Measurements from ENCODE around the gene ZNF776. TPM values are rescaled to one million over a fixed set of nuclear protein-coding genes. Genes with fewer than 3 reads are reported as not detected.

The ZNF776 gene
- total RNA-seq, 2 donors from 2014 or later: 7.9 to 11.8 TPM

GRCh38 chr19:57800696-57801095 is 54.1 kb downstream of the ZNF776 start:
- no peaks in the 10 kb centered on the region for H3K9me3 Mint-ChIP-seq

GRCh38 chr19:57802269-57802668 is 55.7 kb downstream of the ZNF776 start:
- Mint-ChIP-seq H3K4me3 (no peak overlapping the region), H3K27ac (no peak overlapping the region), H3K36me3 (ENCODE audit: low read depth) (peaks cover 40% of the 10 kb centered on the region), H3K27me3 (no peaks in the 10 kb centered on the region), H3K4me1 (peaks cover 7% of the 10 kb centered on the region), H3K9me3 (no peaks in the 10 kb centered on the region)
- no peak for ATAC-seq (replicated peaks)

More at GRCh38 chr19:57800696-57801095, 54.1 kb downstream of the ZNF776 start:
- H3K4me3 Mint-ChIP-seq: no peak overlapping the region
- peaks cover 43% of the 10 kb centered on the region for H3K36me3 Mint-ChIP-seq (ENCODE audit: low read depth)
- peaks cover 7% of the 10 kb centered on the region for H3K4me1 Mint-ChIP-seq
- H3K27me3 Mint-ChIP-seq: no peaks in the 10 kb centered on the region
- no peak for ATAC-seq (replicated peaks)
- H3K27ac Mint-ChIP-seq: no peak overlapping the region

- no peaks in the 10 kb centered on the region for H3K9me3 Mint-ChIP-seq
- no peak for ATAC-seq (replicated peaks)
- peaks cover 49% of the 10 kb centered on the region for H3K36me3 Mint-ChIP-seq (ENCODE audit: low read depth)
Observed at GRCh38 chr19:57803265-57803593, 56.6 kb downstream of the ZNF776 start.

GRCh38 chr19:57803594-57804325 is 57.1 kb downstream of the ZNF776 start:
- peak overlapping the region; percentile 32 for H3K4me3 Mint-ChIP-seq
- H3K36me3 Mint-ChIP-seq (ENCODE audit: low read depth): peaks cover 55% of the 10 kb centered on the region
- no peaks in the 10 kb centered on the region for H3K27me3 Mint-ChIP-seq
- no peak for ATAC-seq (replicated peaks)
- no peaks in the 10 kb centered on the region for H3K9me3 Mint-ChIP-seq
- H3K4me1 Mint-ChIP-seq: peaks cover 7% of the 10 kb centered on the region
- peak overlapping the region; percentile 35 for H3K27ac Mint-ChIP-seq

More at GRCh38 chr19:57803265-57803593, 56.6 kb downstream of the ZNF776 start:
- H3K27ac Mint-ChIP-seq: peak overlapping the region; percentile 35
- peaks cover 7% of the 10 kb centered on the region for H3K4me1 Mint-ChIP-seq
- H3K4me3 Mint-ChIP-seq: no peak overlapping the region
- H3K27me3 Mint-ChIP-seq: no peaks in the 10 kb centered on the region

- H3K27me3 Mint-ChIP-seq: no peaks in the 10 kb centered on the region
- H3K36me3 Mint-ChIP-seq (ENCODE audit: low read depth): peaks cover 69% of the 10 kb centered on the region
- H3K4me1 Mint-ChIP-seq: peaks cover 13% of the 10 kb centered on the region
- no peak overlapping the region for H3K27ac Mint-ChIP-seq
- H3K4me3 Mint-ChIP-seq: no peak overlapping the region
- ATAC-seq (replicated peaks): no peak
- H3K9me3 Mint-ChIP-seq: no peaks in the 10 kb centered on the region
Observed at GRCh38 chr19:57807541-57807940, 60.9 kb downstream of the ZNF776 start.

Other genes with a start within 250 kb of the ZNF776 start
- 1 to 10 TPM; 3.8 to 6.2 TPM for gene ZNF773, start 246.9 kb upstream of the ZNF776 start, total RNA-seq
- 1 to 10 TPM; 3.2 to 4.9 TPM for gene ZNF549, start 219.5 kb upstream of the ZNF776 start, total RNA-seq
- gene ZNF550, start 187.0 kb upstream of the ZNF776 start, total RNA-seq: 1 to 10 TPM; 8.9 to 10.0 TPM
- 1 to 10 TPM; 2.2 to 2.4 TPM for gene ZNF416, start 167.9 kb upstream of the ZNF776 start, total RNA-seq
- gene ZIK1, start 162.7 kb upstream of the ZNF776 start, total RNA-seq: 1 to 10 TPM; 2.5 to 3.2 TPM
- gene ZNF530, start 146.9 kb upstream of the ZNF776 start, total RNA-seq: 1 to 10 TPM; 6.0 to 9.9 TPM
- 10 to 100 TPM in 1 of 2 donors, 1 to 10 TPM in 1; 5.7 to 11.2 TPM for gene ZNF134, start 132.6 kb upstream of the ZNF776 start, total RNA-seq
- gene ZNF211, start 113.6 kb upstream of the ZNF776 start, total RNA-seq: 10 to 100 TPM in 1 of 2 donors, 1 to 10 TPM in 1; 8.4 to 14.0 TPM
- gene ZSCAN4, start 77.9 kb upstream of the ZNF776 start, total RNA-seq: not detected
- gene ZNF551, start 64.8 kb upstream of the ZNF776 start, total RNA-seq: 10 to 100 TPM in 1 of 2 donors, 1 to 10 TPM in 1; 7.1 to 10.8 TPM
- gene ZNF154, start 37.6 kb upstream of the ZNF776 start, total RNA-seq: 1 to 10 TPM in 1 of 2 donors, under 1 TPM in 1; 0.35 to 5.6 TPM
- 10 to 100 TPM in 1 of 2 donors, 1 to 10 TPM in 1; 5.9 to 11.5 TPM for gene ZNF671, start 19.2 kb upstream of the ZNF776 start, total RNA-seq
- 10 to 100 TPM; 16.0 to 21.0 TPM for gene ZNF586, start 22.9 kb downstream of the ZNF776 start, total RNA-seq
- 1 to 10 TPM; 6.0 to 7.5 TPM for gene ZNF552, start 68.1 kb downstream of the ZNF776 start, total RNA-seq
- gene ZNF587B, start 83.5 kb downstream of the ZNF776 start, total RNA-seq: 10 to 100 TPM; 16.8 to 20.6 TPM
- gene ZNF587, start 103.0 kb downstream of the ZNF776 start, total RNA-seq: 10 to 100 TPM; 33.7 to 37.3 TPM
- gene ZNF814, start 142.2 kb downstream of the ZNF776 start, total RNA-seq: 10 to 100 TPM; 16.2 to 21.5 TPM
- 10 to 100 TPM; 15.4 to 26.3 TPM for gene ZNF417, start 169.8 kb downstream of the ZNF776 start, total RNA-seq
- 1 to 10 TPM; 1.0 to 6.7 TPM for gene ZNF418, start 188.6 kb downstream of the ZNF776 start, total RNA-seq
- 1 to 10 TPM; 4.3 to 7.8 TPM for gene ZNF256, start 200.9 kb downstream of the ZNF776 start, total RNA-seq
- under 1 TPM in 1 of 2 donors, not detected in 1; 0.29 TPM for gene C19orf18, start 227.7 kb downstream of the ZNF776 start, total RNA-seq